Keratinocyte (primary cell): ENCODE data around the gene AFAP1L2.

ENCODE experiments used
- CTCF ChIP-seq, 3 experiments: IDR thresholded peaks in 1 of 3; conservative IDR thresholded peaks in 1 of 3; optimal IDR thresholded peaks in 1 of 3; 2 replicates in 2 of 3; 3 replicates in 1 of 3; pipeline versions ENCODE3 to v1.5.1; 2011; ENCODE audit warnings: low read length in 3 of 3, mild to moderate bottlenecking in 3 of 3, moderate library complexity in 2 of 3, control low read depth in 1 of 3, inconsistent platforms in 1 of 3; ENCODE audit not compliant: insufficient read depth in 2 of 3; ENCODE audit errors: extremely low read depth in 1 of 3
- EZH2 ChIP-seq: IDR thresholded peaks from one replicate; pipeline ENCODE4 v1.6.1; 2012; ENCODE audit warnings: inconsistent platforms, mild to moderate bottlenecking, low read length, moderate library complexity

GRCh38 chr10:114328441-114328812 is 75.9 kb downstream of the AFAP1L2 start:
- TF ChIP-seq EZH2, result no peak
- no peak for TF ChIP-seq CTCF (optimal IDR thresholded peaks at IDR 0.05 in 1 of 3, IDR thresholded peaks at IDR 0.05 in 1 of 3, conservative IDR thresholded peaks at IDR 0.05 in 1 of 3; ENCODE audit: extremely low read depth in 1 of 3, insufficient read depth in 2 of 3, low read length in 3 of 3)
